HUES48 (cell line): ENCODE data around the gene SOWAHA.
A peak's percentile ranks its signal among the peaks of the same experiment; 100 is the strongest.

Experiments used
- H3K27ac ChIP-seq: one replicate; pipeline ENCODE4 v1.7.0; 2013; ENCODE audit warnings: low read depth, low read length, inconsistent platforms
- H3K27me3 ChIP-seq: 2 replicates; pipeline ENCODE4 v1.6.1; 2013; ENCODE audit warnings: mild to moderate bottlenecking, low read length; ENCODE audit not compliant: control insufficient read depth, insufficient read depth
- H3K36me3 ChIP-seq: 2 replicates; pipeline ENCODE4 v1.6.1; 2013; ENCODE audit warnings: low read length; ENCODE audit not compliant: control insufficient read depth, insufficient read depth
- H3K4me1 ChIP-seq: 2 replicates; pipeline ENCODE4 v1.6.1; 2013; ENCODE audit warnings: mild to moderate bottlenecking, low read length; ENCODE audit not compliant: control insufficient read depth, insufficient read depth
- H3K4me3 ChIP-seq: 2 replicates; pipeline ENCODE4 v1.5.1; 2013; ENCODE audit warnings: mild to moderate bottlenecking, low read depth, low read length
- H3K9ac ChIP-seq: 2 replicates; pipeline ENCODE4 v1.6.1; 2013; ENCODE audit warnings: mild to moderate bottlenecking, low read depth, low read length, moderate library complexity
- H3K9me3 ChIP-seq: 2 replicates; pipeline ENCODE4 v1.6.1; 2013; ENCODE audit warnings: low read length; ENCODE audit not compliant: control insufficient read depth, insufficient read depth

Gene SOWAHA

DNA sequence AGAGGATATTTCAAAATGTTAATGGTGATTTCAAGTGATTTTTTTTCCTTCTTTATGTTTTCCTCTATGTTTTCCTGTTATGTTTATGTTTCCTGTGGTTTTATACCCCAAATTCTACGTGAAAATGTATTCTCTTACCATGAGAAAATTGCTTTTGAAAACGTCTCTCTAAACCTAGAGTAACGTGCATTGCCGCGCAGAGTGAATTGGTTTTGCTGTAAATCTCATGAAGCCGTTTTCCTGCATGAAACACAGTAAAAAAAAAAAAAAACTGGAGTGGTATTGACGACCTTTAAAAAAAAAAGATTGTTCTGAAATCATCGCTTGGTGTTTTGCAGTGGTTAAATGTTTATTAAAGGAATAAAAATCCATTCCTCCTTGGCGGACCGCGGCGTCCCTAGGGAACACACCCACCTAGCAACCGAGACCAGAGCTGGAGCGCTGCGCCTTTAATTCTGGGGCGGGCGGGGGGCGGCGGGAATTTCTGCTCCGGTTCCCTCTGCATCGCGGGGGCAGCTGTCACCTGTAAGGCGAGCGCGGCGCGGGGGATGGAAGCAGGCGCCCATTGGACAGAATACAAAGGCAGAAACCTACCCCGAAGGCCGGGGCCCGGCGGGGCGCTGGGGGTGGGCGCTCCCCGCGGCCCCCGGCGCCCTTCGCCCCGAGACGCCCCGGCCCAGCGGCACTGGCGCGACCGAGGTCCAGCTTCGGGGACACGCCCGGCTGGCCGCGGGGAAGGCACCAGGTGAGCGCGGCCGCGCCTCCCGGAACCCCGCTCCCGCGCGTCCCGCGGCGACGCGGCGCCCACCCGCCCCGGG is at the start of gene SOWAHA:
SOWAHA (plus strand) TSS at position 522 of the 818 bp plus-strand sequence. CDS start 320 bp downstream, outside the sequence.
- Histone ChIP-seq H3K27me3 (peaks cover 77% of the 10 kb centered on the region), H3K4me1 (0 out of 2 replicates have a peak, but pooled peaks cover 3% of the 10 kb centered on the region), H3K27ac (no peak within 1 kb of the TSS), H3K36me3 (no peaks in the 10 kb centered on the region), H3K4me3 (peak within 1 kb of the TSS; percentile 52), H3K9ac (no peak within 1 kb of the TSS), H3K9me3 (no peaks in the 10 kb centered on the region)

DNA sequence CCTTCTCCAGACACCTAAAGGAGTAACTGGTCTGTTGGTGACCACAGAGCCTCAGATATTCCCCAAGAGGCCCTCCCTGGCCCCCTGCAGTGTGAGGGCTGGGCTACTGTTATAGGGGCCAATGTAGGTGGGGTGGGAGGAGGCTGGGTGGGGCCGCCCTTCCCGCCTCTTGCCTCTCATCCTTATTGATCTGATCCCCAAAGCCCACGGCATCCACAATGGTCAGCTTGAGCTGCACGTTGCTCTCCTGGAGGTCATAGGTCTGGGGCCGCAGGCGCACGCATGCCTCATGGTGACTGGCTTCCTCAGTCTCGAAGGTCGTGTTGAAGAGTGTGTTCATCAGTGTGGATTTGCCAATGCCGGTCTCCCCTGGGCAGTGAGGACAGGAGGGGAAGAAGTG is 49.1 kb upstream of the SOWAHA start:
- H3K4me3 ChIP-seq: no peak overlapping the region
- H3K27ac ChIP-seq: no peak overlapping the region
- H3K4me1 ChIP-seq: no peaks in the 10 kb centered on the region
- no peak overlapping the region for H3K9ac ChIP-seq
- H3K9me3 ChIP-seq: no peaks in the 10 kb centered on the region
- peaks cover 26% of the 10 kb centered on the region for H3K36me3 ChIP-seq
- H3K27me3 ChIP-seq: no peaks in the 10 kb centered on the region

DNA sequence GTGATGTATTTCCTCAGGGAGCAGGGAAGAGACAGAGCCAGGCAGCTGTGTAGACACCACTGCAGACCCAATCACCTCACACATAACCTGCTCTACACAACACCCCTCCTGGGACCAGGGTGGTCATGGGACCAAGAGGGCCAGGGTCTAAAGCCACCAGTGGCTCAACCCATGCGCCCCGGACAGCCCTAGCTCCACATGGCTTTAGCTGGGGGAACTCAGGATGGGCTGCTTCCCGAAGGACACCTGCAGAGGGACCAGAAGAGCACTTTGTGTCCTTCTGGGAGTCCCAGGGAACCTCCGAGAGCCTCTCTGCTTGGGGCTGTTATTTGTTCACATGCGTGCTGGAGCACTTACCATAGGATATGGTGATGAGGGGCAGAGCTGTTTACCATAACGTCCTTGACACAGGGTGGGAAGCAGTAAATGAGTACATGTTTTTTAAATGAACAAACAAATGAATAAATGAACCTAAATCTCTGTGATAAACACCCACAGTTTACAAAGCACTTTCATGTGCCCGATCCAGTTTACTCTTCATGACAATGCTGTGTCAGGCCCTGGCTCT is 48.3 kb upstream of the SOWAHA start:
- H3K4me3 ChIP-seq: no peak overlapping the region
- no peak overlapping the region for H3K9ac ChIP-seq
- no peaks in the 10 kb centered on the region for H3K4me1 ChIP-seq
- H3K27ac ChIP-seq: no peak overlapping the region
- H3K36me3 ChIP-seq: peaks cover 22% of the 10 kb centered on the region
- no peaks in the 10 kb centered on the region for H3K27me3 ChIP-seq
- H3K9me3 ChIP-seq: no peaks in the 10 kb centered on the region

DNA sequence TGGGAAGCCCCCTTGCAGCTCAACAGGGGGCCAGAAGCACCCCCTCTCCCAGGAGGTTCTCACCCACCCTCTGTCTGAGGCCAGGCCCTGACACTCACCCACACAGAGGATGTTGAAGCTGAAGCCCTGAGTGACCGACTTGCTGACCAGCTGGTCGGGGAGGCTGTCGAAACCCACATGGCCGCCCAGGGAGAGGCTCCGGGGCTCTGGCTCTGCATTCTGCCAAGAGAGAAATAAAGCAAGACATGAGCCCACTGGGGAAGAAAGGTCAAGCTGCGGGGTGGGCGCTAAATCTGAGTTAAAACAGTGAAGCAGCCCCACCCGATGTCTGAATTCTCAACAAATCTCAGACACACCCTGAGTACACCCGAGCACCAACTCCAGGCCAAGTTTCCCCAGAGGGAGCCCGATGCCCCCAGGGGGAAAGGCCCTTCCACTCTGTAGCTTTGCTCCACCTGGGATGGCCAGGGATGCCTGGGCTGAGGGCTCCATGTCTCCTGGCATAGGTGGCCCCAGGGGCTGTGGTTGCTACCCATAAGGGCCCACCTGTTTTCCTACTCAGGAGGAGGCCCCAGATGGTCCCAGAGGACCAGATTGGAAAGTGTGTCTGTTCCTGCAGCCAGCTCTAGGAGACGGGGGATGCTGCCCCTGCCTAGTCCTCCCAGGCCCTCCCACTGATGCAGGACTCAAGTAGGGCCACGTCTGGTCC is 47.6 kb upstream of the SOWAHA start:
- Histone ChIP-seq H3K9me3 (no peaks in the 10 kb centered on the region), H3K4me1 (no peaks in the 10 kb centered on the region; the same call in 1 of the 2 replicates), H3K4me3 (no peak overlapping the region), H3K9ac (no peak overlapping the region), H3K36me3 (peaks cover 22% of the 10 kb centered on the region), H3K27ac (no peak overlapping the region), H3K27me3 (no peaks in the 10 kb centered on the region)

DNA sequence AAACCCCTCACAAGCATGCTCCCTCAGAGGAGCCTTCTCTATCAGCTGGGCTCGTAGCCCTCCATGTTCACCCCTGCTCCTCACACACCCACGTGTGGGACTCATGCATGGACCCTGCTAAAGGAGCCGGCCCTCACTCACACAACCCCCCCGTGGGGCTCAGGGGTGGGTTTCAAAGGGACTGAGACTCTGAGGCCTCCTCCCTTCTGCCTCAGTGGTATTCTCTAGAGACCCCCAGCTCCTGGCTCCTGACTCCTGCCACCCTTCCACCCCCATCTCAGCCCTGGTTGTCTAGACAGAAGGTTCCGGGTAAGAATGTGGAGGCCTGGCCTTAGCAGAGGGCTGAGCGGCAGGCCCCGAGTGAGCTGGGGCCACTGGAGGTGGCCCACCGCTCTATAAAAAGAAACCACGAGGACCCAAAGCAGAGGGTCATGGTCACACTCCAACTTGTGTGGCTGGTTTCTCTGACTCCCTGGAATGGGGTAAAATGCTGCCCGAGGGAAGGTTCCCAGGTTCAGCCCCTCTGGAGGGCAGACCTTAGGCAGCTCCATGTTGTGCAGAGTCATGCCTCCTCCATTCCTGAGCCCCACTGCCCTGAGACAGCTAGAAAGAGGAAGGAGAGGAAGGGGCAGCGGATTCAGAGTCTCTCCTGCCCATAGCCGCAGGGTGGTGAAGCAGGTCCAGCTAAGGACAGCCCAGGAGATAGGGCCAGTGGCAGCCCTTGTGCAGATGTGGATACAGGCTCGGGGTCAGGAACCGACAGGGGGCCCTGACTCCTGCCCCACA is 46.9 kb upstream of the SOWAHA start:
- Histone ChIP-seq H3K4me1 (peaks cover 6% of the 10 kb centered on the region; the same call in 1 of the 2 replicates), H3K9me3 (no peaks in the 10 kb centered on the region), H3K36me3 (peaks cover 17% of the 10 kb centered on the region; the same call in 1 of the 2 replicates), H3K4me3 (no peak overlapping the region), H3K9ac (no peak overlapping the region), H3K27ac (no peak overlapping the region), H3K27me3 (no peaks in the 10 kb centered on the region)

DNA sequence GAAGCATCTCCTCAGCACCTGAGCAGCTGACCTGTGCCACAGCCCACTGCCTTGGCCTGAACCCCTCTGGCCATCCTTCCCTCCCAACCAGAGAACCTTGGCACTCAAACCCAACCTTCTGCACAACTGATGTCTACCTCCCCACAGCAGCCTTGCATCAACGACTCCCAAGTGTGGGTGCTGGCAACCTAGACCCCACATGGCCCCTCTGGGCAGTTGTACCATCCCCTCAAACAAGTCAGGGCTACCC is 46.4 kb upstream of the SOWAHA start:
- no peak overlapping the region for H3K4me3 ChIP-seq
- H3K9me3 ChIP-seq: no peaks in the 10 kb centered on the region
- H3K36me3 ChIP-seq: peaks cover 11% of the 10 kb centered on the region; the same call in 1 of the 2 replicates
- no peak overlapping the region for H3K9ac ChIP-seq
- H3K4me1 ChIP-seq: peaks cover 9% of the 10 kb centered on the region; the same call in 1 of the 2 replicates
- no peaks in the 10 kb centered on the region for H3K27me3 ChIP-seq
- H3K27ac ChIP-seq: no peak overlapping the region

DNA sequence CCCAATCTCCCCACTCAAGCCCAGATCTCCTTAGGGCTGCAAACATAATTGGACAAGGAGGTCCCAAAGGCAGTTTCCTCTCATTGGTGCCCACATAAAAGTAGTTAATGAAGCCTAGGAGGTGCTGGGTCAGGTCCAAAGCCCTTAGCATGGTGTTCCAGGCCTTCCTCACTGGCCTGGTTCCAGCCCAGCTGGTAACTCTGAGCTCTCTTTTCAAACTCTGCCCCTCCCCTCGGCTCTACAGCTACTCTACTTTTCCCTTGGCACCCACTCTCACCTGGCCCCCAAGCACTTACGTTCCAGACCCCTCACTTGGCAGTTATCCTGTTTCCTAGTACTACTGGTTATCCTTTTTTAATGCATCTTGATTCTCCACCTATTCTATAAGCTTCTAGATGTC is 46.0 kb upstream of the SOWAHA start:
- H3K4me1 ChIP-seq: peaks cover 9% of the 10 kb centered on the region; the same call in 1 of the 2 replicates
- peaks cover 10% of the 10 kb centered on the region; the same call in 1 of the 2 replicates for H3K36me3 ChIP-seq
- H3K4me3 ChIP-seq: no peak overlapping the region
- no peaks in the 10 kb centered on the region for H3K27me3 ChIP-seq
- no peak overlapping the region for H3K27ac ChIP-seq
- H3K9ac ChIP-seq: no peak overlapping the region
- no peaks in the 10 kb centered on the region for H3K9me3 ChIP-seq

DNA sequence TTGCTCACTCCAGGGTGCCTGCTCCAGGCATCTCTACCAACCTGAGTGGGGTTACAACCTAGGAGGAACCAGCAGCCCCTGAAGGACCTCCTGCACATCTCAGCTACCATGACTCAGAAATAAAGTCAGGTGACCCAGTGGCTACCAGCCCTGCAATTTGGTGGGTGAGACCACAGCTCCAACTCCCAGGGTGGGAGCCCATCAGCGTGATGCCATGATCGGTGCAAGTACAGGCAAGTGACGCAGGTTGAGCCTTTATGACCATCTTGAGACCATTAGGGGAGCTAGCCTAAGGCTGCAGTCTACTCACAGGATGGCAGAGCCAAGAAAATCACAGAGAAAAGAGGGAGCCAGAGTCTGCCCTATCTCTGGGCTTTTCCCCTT is 44.6 kb upstream of the SOWAHA start:
- Histone ChIP-seq H3K27ac (no peak overlapping the region), H3K9ac (no peak overlapping the region), H3K4me3 (no peak overlapping the region), H3K9me3 (no peaks in the 10 kb centered on the region), H3K36me3 (peaks cover 10% of the 10 kb centered on the region; the same call in 1 of the 2 replicates), H3K27me3 (no peaks in the 10 kb centered on the region), H3K4me1 (peaks cover 9% of the 10 kb centered on the region; the same call in 1 of the 2 replicates)

DNA sequence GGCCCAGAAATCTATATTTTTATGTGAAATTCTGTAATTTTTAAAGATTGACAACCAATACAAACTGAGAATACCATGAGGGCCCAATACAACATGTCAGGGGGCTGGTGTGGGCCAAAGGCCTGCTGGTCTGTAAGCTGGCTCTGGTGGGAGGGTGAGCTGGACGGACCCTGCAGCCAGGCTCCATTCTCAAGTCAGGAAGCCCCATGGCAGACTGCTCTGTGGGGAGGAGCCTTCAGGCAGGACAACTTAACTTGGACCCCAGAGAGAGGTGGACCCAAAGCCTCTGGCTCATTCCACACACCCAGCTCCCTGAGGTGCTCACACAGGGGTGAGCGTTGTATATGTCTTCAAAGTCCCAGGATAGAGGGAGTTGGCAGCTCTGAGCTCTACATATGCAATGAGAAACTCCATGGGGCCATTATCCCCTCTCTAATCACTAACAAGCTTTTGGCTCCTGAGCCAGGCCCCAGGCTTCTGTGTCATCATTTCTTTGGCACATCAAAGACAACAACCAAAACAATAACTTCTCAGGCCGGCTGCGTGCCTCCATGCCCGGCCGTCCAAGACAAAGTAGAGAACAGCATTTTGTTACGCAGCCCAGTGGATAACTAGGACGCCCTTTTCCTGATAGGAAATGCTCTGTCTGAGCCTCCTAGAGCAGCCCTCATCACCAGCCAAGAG is 42.5 kb upstream of the SOWAHA start:
- H3K4me1 ChIP-seq: peaks cover 9% of the 10 kb centered on the region; the same call in 1 of the 2 replicates
- H3K27me3 ChIP-seq: peaks cover 8% of the 10 kb centered on the region
- no peak overlapping the region for H3K9ac ChIP-seq
- no peaks in the 10 kb centered on the region for H3K9me3 ChIP-seq
- H3K4me3 ChIP-seq: no peak overlapping the region
- H3K27ac ChIP-seq: peak overlapping the region; percentile 75
- H3K36me3 ChIP-seq: no peaks in the 10 kb centered on the region

DNA sequence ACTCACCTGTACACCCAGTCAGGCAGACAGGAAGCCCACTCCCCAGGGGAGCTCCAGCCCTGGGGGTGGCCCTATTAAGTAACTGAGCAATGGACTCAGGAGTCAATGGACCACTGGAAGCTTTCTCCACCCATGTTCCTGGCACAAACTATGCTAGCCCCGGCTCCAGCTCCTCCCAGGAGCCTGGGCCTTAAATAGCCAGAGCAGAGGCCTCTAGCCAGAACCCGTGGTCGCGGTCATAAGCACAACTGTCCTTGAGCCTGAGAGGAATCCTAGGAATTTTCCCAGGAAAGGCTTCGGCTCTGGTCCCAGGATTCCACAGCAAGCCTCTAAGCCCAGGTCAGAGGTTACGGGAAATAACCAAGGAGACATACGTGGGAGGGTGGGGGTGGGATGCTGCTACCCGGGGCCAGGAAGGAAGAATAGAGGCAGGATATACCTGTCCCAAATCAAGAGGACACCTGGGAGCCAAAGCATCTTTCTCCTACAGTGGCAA is 41.6 kb upstream of the SOWAHA start:
- H3K4me3 ChIP-seq: no peak overlapping the region
- no peak overlapping the region for H3K9ac ChIP-seq
- no peaks in the 10 kb centered on the region for H3K9me3 ChIP-seq
- H3K27ac ChIP-seq: peak overlapping the region; percentile 75
- H3K36me3 ChIP-seq: no peaks in the 10 kb centered on the region
- peaks cover 15% of the 10 kb centered on the region; the same call in 1 of the 2 replicates for H3K4me1 ChIP-seq
- peaks cover 17% of the 10 kb centered on the region for H3K27me3 ChIP-seq
